ENCODE measurements around the gene PIN1.

PIN1 gene

DNA sequence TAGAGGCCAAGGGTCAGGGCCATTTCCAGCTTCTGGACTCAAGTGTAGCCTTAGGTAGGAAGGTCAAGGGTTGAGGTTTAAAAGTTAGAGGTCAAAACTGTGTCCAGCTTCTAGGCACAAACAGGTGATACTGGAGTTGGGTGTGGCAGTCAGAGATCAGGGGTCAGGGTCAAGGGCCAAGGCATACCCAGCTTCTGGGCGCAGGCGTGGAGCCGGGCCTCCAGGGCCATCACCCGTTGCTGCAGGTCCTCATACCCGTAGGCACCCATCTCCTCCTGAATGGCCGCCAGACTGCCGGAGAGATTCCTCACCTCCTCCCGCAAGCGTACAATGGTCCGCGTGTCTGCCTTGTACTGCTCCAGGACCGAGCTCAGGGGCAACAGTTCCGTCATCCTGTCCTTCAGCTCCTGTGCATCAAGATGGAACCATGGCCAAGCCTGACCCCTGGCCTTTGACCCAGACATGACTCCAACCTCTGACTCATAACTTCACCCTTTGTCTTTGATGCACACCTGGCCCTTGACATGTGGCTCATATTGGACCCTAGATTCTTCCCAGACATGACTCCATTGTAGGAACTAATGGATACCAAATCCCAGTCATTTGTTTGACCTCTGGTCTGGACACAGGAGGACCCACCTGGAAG lies 22.1 kb downstream of the PIN1 start:
- no peak for DNase-seq (ENCODE audit: low read depth)

GRCh38 chr19:9857920-9858746 lies 23.0 kb downstream of the PIN1 start:
- DNase-seq (ENCODE audit: low read depth) = no peak

DNA sequence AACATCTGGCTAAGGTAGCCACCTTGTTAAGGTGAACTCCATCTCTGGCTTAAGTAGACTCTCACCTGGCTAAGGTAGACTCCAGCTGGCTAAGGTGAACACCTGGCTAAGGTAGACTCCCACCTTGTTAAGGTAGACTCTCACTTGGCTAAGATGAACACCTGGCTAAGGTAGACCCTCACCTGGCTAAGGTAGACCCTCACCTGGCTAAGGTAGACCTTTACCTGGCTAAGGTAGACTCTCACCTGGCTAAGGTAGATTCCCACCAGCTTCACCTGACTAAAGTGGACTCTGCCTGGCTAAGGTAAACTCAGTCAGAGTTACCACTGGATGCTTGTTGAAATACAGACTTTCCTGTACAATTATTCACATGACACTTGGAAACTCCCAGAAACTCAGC lies 23.6 kb downstream of the PIN1 start:
- DNase-seq (ENCODE audit: low read depth) = no peak

DNA sequence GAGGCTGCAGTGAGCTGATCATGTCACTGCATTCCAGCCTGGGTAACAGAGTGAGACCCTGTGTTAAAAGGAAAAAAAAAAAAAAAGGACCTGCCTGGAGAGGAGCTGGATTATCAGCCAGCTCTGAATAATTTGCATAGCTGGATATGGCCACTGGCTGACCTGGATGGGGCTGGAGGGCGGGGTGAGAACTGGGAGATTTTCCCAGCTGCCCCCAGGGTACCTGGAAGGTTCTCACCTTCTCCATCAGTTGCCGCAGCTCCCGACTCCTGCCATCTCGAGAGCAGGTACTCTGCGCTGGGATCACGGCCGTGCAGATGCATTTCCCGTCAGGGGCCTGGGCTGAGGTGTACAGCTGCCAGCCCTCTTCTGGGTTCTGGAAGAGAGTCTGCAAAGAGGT lies 25.3 kb downstream of the PIN1 start:
- DNase-seq (ENCODE audit: low read depth) = no peak

DNA sequence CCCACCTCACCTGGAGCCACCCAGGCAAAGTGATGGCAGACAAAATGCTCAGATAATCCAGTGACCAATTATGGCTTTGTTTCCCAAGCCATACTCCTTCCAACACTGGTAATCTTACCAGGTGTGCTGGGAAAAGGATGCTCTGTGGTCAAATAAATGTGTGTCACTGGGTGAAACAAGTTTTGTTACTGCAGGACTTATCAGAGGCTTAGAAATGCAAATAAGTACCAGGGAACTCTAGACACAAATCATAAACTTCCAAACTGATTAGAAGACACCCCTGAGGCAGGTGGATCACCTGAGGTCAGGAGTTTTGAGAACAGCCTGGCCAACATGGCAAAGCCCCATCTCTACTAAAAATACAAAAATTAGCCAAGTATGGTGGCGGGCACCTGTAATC lies 26.4 kb downstream of the PIN1 start:
- no peak for DNase-seq (ENCODE audit: low read depth)

- DNase-seq (ENCODE audit: low read depth) = no peak
Measured at GRCh38 chr19:9862938-9863337, 27.8 kb downstream of the PIN1 start.

DNA sequence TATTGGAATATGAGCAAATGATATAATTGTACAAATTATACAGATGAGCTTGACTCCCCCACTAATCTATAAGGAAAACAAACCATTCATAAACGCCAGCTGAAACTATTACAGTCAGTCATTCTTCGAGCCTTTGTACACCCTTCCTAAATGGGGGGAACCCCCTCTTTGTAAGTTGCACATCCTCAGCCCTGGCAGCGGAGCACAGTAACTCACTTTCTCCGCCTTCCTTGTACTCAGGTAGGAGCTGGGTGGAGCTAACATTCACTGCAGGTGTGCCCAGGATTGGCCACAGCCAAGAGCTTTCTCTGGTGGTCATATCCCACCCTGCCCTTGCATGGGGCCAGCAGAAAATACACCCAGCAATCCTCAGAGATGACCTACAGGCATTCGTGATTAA lies 28.6 kb downstream of the PIN1 start:
- no peak for DNase-seq (ENCODE audit: low read depth)

DNA sequence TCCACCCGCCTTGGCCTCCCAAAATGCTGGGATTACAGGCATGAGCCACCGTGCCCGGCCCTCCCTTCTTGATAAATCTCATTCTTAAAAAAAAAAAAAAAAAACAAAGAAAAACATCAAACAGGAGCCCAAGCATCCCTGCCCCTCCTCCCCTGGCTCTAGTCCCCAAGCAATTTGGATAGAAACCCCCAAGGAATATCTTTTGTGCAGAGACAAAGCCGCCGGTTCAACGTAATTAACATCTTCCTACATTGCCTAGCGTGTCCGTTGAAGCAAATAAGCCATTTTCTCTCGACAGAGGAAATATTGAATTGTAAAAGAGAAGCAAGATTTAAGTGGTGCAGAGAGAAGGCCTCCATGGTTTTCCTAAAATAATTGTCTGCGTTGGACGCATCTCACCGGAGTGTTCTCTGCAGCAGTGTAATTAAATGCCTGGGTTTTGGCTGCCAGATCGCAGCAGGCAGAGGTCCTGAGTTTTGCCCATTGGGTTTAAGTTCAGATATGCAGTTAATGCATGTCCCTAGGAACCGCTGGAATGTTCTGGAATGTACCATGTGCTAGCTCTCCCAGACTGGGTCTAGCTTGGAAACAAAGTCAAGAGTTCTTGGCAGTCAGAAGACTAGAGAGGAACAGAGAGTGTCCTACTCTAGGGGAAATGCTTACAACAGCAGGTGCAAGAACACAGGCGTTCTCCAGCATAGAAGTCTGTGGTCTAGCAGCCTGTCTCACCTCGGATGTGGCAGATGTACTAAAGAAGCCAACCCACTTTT lies 30.8 kb downstream of the PIN1 start:
- DNase-seq (ENCODE audit: low read depth) = no peak

GRCh38 chr19:9868983-9869617 lies 34.0 kb downstream of the PIN1 start:
- no peak for DNase-seq (ENCODE audit: low read depth)

DNA sequence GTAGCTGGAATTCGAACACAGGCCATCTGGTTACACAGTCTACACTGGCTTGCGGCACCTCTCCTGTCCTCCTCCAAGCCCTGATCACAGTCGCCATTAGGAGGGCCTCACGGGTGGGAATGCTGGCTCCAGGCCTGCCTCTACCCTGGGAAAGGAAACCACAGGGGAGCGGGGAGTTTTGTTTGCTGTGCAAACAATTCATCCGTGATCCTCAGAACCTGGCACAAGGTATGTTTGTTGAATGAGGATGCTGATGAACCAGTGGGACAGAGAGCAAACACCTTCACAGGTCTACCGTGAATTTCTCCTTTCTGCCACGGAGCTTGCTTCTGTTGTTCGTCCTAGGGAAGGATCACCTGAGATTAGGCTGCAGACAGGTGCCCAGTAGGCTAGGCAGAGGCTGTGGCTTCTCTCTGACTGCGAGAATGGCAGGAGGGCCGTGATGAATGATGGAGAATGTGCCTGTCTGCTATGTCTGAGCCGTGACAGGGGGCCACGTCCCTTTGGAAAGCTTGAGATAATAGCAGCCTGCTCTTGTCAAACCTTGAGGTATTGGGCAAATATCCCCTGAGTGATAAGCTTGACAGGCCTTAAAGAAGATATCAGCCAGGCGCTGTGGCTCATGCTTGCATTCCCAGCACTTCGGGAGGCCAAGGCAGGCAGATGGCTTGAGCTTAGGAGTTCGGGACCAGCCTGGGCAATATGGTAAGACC lies 36.7 kb downstream of the PIN1 start:
- no peak for DNase-seq (ENCODE audit: low read depth)

GRCh38 chr19:9872618-9873242 lies 37.6 kb downstream of the PIN1 start:
- DNase-seq (ENCODE audit: low read depth) = no peak

GRCh38 chr19:9875031-9875627 lies 40.0 kb downstream of the PIN1 start:
- no peak for DNase-seq (ENCODE audit: low read depth)

- DNase-seq (ENCODE audit: low read depth) = no peak
Measured at GRCh38 chr19:9875796-9876195, 40.7 kb downstream of the PIN1 start.

DNA sequence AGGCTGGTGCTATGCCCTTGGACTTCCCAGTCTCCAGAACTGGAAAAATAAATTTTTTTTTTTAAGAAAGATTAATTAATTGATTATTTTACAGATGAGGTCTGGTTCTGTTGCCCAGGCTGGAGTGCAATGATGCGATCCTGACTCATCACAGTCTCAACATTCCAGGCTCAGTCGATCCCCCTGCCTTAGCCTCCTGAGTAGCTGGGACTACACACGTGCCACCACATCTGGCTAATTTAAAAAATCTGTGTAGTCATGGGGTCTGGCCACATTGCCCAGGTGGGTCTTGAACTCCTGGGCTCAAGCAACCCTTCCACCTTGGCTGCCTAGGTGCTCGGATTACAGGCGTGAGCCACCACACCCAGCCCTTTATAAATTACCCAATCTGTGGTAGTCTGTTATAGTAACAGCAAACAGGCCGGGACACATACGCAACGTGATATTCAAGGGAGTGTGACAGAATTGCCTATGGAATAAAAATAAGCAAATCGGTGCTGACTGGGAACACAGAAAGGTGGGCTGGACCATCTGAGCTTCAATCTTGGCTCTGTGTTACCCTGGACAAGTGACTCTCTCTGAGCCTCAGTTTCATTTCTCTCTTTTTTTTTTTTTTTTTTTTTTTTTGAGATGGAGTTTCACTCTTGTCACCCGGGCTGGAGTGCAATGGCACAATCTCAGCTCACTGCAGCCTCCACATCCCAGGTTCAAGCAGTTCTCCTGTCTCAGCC lies 42.8 kb downstream of the PIN1 start:
- no peak for DNase-seq (ENCODE audit: low read depth)

DNA sequence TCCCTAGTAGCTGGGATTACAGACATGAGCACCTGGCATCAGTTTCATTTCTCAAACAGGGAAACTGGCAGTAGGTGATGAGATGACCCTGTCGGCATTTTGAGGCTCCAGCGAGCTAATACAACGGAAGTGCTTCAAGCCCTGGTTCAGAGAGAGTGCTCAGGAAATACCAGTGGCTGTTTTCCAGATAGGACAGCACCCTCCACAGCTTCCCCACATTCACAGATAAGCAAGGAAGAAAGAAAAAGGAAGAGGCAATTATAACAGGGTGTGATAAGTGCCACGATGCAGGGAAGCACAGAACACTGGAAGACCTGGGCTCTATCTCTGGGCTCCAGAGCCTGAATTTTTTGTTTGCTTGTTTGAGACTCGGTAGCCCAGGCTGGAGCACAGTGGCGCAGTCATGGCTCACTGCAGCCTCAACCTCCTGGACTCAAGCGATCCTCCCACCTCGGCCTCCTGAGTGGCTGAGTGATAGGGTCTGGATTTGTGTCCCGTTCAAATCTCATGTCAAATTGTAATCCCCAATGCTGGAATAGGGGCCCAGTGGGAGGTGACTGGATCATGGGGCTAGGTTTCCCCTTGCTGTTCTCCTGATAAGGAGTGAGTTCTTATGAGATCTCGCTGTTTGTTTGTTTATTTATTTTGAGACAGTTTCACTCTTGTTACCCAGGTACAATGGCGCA lies 43.5 kb downstream of the PIN1 start:
- DNase-seq (ENCODE audit: low read depth) = no peak

- DNase-seq (ENCODE audit: low read depth) = no peak
Measured at GRCh38 chr19:9881720-9882119, 46.6 kb downstream of the PIN1 start.

- DNase-seq (ENCODE audit: low read depth) = no peak
Measured at GRCh38 chr19:9883231-9883758, 48.2 kb downstream of the PIN1 start.

DNA sequence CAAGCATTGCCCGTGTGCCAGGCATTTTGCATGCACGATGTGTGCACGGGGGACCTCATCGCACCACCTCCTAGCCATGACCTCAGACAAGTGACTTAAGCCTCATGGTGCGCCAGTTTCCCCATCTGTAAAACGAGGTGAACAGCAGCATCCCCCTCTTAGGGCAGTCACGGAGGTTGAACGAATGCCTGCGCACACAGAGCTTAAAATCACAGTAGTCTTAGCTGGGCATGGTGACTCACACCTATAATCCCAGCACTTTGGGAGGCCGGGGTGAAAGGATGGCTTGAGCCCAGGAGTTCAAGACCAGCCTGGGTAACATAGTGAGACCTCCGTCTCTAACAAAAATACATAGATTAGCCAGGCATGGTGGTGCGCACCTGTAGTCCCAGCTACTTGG lies 48.6 kb downstream of the PIN1 start:
- no peak for DNase-seq (ENCODE audit: low read depth)

DNA sequence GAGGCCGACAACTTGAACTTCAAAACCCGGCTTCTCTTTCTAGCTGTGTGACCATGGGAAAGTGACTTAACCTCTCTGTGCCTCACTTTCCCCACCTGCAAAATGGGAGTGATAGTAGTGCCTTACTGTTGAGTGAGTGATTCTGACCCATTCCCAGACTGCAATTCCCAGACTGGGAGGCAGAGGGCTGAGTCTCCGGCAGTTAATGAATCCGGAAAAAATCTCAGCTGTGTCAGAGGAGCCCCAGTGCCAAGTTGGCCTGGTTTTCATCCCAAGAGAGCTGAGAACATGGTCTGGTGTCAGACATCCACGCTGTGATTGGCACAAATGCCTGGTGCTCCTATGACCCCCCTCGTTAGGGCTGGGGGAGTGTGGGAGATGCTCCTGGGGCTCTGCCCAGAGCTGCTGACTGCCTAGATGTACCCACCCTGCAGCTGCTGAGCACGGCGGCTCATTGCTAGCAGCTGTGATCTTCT lies 50.0 kb downstream of the PIN1 start:
- no peak for DNase-seq (ENCODE audit: low read depth)
